GM18870 (cell line): ENCODE results near the gene EIF2AK2.

ENCODE experiments used
- ATAC-seq: cut with Tn5 transposase; IDR thresholded peaks from one replicate; pipeline ENCODE4 v1.9.1; 2021; ENCODE audit warnings: moderate library complexity; ENCODE audit not compliant: unreplicated experiment

Gene EIF2AK2

GRCh38 chr2:37105150-37105549, 51.6 kb downstream of the EIF2AK2 start:
- no peak for ATAC-seq

- ATAC-seq, result no peak
These were observed 52.6 kb downstream of the EIF2AK2 start for GRCh38 chr2:37104178-37104577.

GRCh38 chr2:37102588-37102987, 54.2 kb downstream of the EIF2AK2 start:
- ATAC-seq, result no peak

GRCh38 chr2:37100054-37100453, 56.7 kb downstream of the EIF2AK2 start:
- no peak for ATAC-seq

- ATAC-seq, result no peak
These were observed 58.2 kb downstream of the EIF2AK2 start for GRCh38 chr2:37098416-37099118.

GRCh38 chr2:37096568-37096967, 60.2 kb downstream of the EIF2AK2 start:
- no peak for ATAC-seq

GRCh38 chr2:37091873-37092272, 64.9 kb downstream of the EIF2AK2 start:
- peak; percentile 46 for ATAC-seq

- ATAC-seq, result peak; percentile 89
These were observed 66.7 kb downstream of the EIF2AK2 start for GRCh38 chr2:37090019-37090477.

- ATAC-seq, result no peak
These were observed 71.0 kb downstream of the EIF2AK2 start for GRCh38 chr2:37085731-37086147.

- no peak for ATAC-seq
These were observed 72.0 kb downstream of the EIF2AK2 start for GRCh38 chr2:37084797-37085196.

GRCh38 chr2:37083873-37084794, 72.6 kb downstream of the EIF2AK2 start, which contains the start of the genes GPATCH11 and HEATR5B:
TSS of gene GPATCH11 (plus strand) at chr2:37084518. CDS start at chr2:37088382, 3,864 bp downstream.
TSS of gene HEATR5B (minus strand) at chr2:37084372. CDS start at chr2:37083414, 958 bp downstream.
- ATAC-seq, result peak; percentile 73

- no peak for ATAC-seq
These were observed 76.1 kb downstream of the EIF2AK2 start for GRCh38 chr2:37080689-37081088.

- ATAC-seq, result no peak
These were observed 76.5 kb downstream of the EIF2AK2 start for GRCh38 chr2:37080266-37080665.

GRCh38 chr2:37070931-37071330, 85.8 kb downstream of the EIF2AK2 start:
- ATAC-seq, result no peak

- no peak for ATAC-seq
These were observed 88.1 kb downstream of the EIF2AK2 start for GRCh38 chr2:37068686-37069085.

- ATAC-seq, result no peak
These were observed 95.0 kb downstream of the EIF2AK2 start for GRCh38 chr2:37061776-37062175.

- no peak for ATAC-seq
These were observed 95.6 kb downstream of the EIF2AK2 start for GRCh38 chr2:37061013-37061711.

GRCh38 chr2:37060446-37060845, 96.3 kb downstream of the EIF2AK2 start:
- no peak for ATAC-seq

- no peak for ATAC-seq
These were observed 96.9 kb downstream of the EIF2AK2 start for GRCh38 chr2:37059841-37060240.

GRCh38 chr2:37052600-37053332, 104.0 kb downstream of the EIF2AK2 start:
- ATAC-seq, result no peak
